Measurements from ENCODE around the gene SLC39A8.

DNA sequence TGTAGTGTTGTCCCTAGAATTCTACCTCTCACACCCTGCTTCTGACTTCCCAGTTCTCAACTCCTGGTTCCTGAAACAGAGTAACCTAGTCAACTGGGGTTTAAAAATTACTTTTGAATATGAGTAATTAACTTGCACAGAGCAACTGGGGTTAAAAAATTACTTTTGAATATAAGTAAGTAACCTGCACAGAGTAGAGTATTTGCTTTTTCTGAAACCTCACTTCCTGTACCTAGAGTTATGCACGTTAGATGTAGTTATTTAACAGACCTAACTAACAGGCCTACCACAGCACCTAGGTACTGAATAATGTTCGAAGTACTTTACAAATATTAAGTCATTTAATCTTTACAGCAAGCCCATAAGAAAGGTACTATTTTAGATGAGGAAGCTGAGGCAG lies 32.9 kb downstream of the SLC39A8 start:
- TF ChIP-seq POLR2A (IDR thresholded peaks at IDR 0.05) = no peak
- TF ChIP-seq, protein P1, sequence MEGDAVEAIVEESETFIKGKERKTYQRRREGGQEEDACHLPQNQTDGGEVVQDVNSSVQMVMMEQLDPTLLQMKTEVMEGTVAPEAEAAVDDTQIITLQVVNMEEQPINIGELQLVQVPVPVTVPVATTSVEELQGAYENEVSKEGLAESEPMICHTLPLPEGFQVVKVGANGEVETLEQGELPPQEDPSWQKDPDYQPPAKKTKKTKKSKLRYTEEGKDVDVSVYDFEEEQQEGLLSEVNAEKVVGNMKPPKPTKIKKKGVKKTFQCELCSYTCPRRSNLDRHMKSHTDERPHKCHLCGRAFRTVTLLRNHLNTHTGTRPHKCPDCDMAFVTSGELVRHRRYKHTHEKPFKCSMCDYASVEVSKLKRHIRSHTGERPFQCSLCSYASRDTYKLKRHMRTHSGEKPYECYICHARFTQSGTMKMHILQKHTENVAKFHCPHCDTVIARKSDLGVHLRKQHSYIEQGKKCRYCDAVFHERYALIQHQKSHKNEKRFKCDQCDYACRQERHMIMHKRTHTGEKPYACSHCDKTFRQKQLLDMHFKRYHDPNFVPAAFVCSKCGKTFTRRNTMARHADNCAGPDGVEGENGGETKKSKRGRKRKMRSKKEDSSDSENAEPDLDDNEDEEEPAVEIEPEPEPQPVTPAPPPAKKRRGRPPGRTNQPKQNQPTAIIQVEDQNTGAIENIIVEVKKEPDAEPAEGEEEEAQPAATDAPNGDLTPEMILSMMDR (IDR thresholded peaks at IDR 0.05) = no peak

All from right lobe of liver (tissue), 4 donors.